GM21423 (cell line): ENCODE results near the gene RNASE8.

Source experiments
- ATAC-seq: cut with Tn5 transposase; IDR thresholded peaks from one replicate; pipeline ENCODE4 v1.9.1; 2021; ENCODE audit warnings: mild to moderate bottlenecking, moderate library complexity; ENCODE audit not compliant: unreplicated experiment

The RNASE8 gene

DNA sequence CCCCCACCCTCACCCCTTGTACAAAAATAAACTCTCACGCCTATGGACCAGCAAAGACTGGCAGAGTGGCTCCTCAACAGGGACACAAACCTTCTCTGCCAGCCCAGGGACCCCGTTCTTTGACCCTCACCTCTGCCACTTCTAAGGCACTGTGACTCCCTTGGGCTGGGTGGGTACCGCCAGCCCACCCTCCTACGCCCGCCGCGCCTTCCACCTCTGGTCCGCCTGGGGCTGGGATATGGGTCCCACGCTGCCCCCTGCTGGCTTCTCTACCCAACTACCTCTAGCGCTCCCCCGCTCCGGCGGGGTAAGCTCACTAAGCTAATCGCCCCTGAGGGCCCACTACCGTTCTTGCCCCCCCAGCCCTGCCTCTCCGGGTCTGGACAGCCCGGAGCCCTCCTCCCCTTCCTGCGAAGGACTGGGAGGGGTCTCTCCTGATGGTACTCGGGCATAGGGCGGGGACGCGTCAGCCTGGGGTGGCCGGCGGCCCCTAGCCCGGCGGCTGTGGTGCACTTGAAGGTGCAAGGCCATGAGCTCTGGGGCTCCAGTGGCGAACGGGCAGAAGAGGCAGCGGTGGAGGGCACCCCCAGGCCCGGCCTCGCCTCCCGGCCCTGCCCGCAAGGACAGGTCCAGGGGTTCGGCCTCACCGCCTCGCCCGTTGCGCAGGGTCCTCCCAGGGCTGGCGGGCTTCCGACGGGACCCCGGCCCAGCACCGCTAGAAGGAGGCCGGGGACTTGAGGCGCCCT lies 32.7 kb downstream of the RNASE8 start:
- no peak for ATAC-seq

DNA sequence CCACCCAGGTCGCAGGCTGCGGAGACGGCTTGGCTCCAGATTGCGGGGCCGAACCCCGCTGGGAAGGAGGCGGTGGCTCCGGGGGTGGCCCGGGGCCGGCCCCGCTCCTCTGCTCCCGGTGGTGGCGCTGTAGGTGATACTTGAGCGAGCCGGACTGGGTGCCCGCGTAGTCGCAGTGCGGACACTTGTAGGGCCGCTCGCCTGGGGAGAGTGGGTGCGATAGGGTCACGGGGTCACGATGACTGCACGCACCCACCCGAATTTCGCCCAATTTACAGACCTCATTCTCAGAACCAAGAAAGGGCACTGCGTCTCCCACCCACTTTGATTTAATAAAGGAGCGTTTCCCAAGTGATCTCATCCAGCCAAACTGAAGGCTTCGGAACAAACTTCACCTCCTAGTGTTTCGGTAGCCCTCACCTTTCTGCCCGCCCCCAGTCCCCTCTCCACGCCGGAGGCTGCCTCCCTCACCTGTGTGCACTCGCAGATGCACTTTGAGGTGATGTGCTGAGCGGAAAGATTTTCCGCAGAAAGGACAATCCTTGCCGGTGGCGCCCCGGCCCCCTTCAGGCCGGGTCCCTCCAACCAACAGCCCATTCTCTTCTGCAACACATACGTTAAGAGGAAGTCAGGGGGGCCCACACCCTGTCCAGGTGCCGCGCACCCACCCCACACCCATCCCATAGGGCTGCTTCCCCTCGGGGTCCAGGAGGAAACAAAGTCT lies 33.5 kb downstream of the RNASE8 start:
- ATAC-seq = no peak

DNA sequence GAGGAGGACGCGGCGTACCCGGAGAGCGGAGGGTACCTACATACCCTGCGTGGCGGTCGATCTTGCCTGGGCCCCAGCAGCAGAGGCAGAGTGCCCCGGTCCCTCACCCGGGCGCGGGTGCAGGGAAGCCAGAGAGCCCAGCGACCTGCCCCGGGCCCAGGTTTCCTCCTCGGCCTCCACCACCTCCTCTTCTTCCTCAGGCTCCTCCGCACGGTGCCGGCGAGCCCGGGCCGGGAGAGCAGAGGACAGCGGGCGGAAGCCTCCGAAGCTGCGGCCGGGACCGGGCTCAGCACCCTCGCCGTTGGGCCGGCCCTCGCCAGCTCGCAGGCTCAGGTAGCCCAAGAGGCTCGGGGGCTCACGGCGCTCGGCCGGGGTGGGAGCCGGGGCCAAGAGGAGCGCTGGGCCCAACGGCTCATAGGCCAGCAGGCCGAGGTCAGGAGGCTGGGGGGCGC lies 34.2 kb downstream of the RNASE8 start:
- ATAC-seq = no peak

DNA sequence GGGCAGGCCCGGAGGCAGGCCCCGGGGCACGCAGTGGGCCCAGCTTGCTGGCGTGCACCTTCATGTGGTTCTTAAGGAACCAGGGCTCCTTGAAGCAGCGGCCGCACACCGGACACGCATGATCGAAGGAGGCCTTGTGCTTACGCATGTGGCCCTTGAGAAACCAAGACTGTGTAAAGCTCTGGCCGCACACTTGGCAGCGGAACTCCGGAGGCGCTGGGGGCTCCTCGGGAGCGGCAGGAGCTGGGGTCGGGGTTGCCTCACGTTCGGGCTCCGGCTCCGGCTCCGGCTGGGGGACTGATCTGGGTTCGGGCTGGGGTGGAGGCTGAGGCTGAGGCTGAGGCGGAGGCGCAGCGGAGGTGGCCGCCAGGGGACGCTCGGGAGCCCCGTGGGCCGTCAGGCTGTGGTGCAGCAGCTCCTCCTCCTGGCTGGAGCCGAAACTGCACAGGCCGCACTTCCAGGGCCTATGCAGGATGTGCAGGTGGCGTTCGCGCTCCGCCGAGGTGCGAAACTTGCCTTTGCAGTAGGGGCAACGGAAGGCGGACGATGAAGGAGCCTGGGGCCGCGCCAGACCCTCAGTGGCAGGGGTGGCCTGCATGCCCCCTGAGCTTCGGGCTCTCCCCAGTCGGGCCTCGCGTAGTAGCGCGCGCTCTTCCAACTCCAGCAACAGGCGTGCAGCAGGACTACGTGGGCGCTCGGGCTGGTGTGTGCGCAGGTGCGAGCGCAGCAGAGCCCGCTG lies 34.8 kb downstream of the RNASE8 start:
- peak; percentile 71 for ATAC-seq

DNA sequence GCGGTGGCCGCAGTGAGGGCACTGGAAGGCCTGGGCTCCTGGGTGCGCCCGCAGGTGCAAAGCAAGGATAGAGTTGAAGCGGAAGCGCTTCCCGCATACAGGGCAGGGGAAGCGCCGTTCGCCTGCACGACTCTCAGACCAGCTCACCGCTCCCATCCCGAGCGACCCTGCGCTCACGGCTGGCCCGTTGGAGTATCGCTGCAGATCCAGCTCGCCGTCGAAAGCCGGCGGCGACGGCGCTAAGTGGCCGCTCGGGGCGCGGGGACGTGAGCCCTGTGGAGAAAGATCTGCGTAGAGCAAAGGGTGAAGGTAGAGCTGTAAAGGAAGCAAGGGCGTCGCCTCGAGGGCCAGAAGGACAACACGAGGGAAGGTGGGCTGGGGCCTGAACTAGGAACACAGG lies 35.4 kb downstream of the RNASE8 start:
- ATAC-seq = no peak

DNA sequence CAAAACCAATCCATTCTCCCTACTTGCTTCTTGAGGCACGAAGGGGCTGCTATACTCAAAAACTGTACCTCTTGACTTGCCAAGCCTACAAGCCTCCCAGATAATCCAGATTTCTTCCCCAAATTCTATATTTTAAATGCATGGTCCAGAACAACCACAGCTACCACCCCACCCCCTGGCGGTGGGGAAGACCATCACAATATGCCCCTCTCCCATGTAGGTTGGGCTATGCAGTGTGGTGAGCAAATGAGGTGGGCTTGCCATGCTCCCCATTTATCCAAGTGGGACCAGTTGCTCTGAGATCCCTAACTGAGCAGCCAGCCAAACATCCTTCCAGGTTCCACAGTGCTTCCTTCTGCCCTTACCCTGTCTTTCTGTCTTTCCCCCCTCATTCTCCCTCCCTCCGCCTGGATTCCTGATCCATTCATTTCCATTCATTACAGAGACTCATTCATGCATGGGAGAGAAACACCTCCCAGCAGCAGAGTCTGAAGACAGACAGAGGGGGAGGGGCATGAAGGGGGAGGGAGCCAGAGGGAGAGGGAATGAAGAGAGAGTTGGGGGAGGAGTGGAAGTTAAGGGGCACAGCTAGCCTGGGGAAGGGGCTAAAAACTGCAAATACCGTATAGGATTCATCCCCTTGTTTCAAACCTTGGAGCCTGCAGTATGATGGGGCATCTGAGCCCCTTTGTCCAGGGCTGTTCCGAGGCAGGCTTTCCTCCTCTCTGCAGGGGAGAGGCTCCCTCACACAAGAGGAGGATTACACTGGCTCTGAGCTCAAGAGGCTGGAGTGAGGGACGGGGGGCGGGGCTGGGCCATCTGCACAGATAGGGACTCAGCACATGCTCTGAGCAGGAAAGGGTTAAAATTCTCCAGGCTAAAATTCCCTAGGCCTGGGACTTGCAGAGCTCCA lies 36.4 kb downstream of the RNASE8 start:
- no peak for ATAC-seq

DNA sequence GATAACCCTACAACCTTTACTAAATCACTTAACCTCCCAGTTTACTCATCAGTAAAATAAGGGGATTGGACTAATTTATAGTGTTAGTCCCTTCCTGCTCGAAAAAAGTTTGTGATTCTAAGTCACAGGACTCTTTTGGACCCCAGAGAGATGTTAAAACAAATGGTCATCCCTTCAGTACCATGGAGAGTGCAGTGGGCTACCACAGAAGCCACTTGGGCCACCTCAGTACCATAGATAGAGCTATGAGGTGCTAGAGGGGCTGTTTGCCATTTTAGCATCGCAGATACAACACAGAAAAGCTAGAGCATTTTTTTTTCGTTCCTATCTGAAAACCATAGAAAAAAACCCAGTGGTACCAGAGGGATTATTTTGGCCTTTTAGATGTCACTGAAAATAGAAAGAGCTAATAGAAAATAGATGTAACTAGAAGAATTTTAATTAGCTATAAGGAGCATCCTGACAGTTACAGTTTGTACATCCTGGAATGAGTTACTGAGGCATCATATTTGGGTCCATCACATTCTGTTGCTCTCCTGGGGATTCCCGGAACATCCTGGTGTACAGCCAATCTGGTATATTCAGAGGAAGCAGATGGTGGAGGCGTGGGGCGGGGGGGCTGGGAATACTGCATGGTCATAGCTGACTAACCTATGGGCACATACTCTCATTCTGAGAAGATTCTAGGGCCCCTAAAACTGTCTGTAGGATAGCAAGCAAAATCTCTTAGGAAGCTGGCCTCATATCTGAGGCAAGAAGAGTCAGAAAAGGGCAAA lies 38.0 kb downstream of the RNASE8 start:
- ATAC-seq = no peak

DNA sequence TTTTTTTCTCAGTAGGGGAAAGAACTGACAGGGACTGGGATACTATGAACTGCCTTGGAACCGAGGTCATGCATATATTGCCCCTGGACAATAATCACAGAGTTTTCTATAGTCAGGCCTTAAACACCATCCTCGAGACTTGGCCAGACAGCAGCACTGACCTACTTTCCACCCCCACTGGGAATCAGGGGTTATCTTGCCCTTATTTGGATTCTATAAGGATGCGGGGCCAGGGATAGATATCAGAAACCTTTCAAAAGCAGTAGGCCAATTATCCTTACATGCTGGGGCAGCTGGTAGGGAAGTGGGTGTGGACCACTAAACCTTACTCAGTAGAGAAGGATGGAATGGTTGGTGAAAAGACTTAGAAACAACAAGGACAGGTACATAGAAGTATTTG lies 38.8 kb downstream of the RNASE8 start:
- ATAC-seq = no peak

DNA sequence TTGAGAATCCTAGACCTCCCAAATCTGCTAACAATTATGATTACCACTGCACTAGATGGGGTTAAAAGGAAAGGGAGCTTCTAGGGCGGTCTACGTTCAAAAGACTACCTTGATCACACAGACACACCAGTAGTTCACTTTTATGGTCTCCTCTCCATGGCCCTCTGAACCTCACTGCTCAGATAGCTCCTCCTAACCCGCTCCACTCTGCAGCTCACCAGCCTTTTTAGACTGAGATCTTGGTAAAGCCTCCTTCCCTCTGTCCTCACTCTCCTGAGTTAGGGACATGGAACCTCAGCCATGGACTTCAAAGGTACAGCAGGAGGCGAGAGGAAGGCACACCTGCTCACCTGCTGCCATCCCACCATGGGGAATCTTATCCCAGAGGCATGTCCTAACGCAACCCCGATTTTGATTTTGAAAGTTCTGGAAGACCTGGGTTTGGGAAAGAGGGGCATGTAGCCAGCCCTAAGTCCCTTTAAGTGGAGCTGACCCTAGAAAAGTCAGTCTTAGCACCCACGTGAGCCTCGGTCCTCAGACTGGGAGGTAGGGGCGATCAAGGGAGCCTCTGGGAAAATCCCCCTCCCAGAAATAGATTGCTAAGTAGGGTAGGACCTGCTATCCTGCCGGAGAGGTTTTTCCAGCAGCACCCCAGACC lies 39.5 kb downstream of the RNASE8 start:
- no peak for ATAC-seq

DNA sequence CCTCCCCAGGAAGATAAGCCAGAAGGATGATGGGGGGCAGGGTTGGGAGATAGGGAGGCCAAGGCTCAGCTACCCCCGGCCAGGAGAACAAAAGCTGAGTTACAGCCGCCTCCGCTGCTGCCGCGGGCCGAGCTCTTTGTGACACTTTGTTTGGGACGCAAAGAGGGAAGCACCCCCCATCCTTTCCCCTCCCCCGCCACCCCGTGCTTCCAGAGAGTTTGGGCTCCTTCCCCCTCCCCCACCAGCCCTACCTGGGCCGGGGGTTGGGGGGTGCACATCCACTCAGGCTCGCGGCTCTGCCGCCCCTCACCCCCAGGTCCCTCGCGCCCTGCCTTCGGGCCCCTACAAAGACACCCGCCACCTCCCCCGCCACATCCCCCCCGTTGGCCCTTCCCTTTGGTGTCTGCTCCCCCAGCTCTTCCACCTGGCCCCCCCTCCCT lies 40.0 kb downstream of the RNASE8 start:
- ATAC-seq = no peak

DNA sequence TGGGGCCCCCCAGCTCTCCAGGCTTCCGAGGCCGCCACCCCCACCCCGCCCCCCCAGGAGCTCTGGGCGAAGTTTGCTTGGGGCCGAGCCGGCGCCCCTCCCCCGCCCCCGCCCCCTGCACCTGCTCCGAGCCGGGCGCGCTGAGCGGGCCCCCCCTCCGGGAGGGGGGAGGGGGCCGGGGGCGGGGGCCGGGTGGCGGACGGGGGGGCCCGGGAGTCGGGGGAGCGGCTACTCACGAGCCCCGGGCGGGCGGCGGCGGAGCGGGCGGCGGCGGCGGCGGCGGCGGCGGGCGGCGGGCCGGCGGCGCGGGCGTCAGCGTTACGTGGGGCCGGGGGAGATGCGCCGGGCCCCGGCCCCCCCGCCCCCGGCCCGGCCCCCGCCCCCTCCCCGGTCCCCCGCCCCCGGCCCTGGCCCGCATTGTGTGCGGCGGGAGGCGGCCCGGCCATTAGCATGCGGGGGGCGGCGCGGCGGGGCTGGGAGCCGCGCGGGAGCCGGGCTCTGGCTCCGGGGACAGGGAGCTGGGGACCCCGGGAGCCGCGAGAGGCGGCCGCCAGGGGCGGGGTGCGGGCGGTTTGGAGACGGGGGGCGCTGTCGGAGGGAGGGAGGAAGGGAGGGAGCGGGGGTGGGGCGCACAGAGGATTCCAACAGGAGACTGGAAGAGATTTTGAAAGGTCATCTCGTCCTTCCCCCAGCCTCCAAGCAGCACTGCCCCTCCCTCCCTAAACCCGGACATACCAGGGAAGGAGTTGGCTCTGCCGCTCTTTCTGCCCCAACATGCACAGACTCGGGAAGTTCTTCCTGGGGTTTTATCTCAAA lies 40.7 kb downstream of the RNASE8 start, which contains the start of gene ZNF219:
TSS of gene ZNF219 (minus strand) at position 580 of the 816 bp plus-strand sequence. CDS start 5,064 bp downstream, outside the sequence.
- no peak for ATAC-seq

DNA sequence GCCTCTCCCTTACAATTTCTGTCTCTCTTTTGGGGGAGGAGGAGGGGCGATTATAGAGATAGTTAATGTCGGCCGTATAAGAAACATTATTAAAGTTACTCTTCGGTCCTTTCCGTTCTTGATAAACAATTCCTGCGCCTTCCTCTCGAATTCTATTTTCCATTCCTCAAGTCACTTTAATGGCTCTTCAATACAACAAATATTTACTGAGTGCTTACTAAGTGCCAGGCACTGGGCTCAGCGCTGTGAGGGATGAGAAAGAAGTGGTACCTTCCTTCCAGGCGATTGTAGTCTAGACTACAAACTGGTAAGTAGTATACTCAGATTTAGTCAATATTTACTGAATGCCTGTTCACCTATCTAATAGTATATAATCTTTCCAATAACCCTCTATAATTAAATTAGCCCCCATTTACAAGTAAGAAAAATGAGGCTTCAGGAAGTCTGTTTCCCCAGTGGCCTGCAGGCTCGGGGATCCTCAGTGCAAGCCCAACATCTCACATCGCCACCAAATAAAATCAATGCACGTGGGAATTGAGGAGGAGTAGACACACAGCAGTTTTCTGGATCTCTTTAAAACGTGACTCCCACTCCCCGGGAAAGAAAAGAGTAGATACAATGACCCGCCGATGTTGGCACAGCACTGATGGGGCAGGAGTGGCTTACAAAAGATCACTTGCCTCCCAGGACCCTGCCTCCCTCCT lies 41.4 kb downstream of the RNASE8 start:
- no peak for ATAC-seq

DNA sequence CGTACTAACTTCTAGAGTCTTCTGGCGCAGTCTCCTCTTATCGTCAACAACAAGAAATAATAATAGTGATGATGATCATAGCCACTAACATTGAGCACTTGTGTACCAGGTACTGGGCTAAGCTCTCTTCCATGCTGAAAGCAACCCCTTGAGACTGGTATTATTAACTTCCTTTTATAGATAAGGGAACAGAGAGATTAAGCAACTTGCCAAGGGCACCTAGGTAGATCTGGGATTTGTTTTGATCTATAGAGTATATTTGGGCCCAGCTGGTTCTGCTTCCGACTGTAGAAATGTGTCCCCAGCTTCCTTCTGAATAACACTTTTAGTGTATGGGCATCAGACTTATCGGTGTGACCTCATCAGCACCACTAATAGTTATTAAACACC lies 42.0 kb downstream of the RNASE8 start:
- no peak for ATAC-seq

DNA sequence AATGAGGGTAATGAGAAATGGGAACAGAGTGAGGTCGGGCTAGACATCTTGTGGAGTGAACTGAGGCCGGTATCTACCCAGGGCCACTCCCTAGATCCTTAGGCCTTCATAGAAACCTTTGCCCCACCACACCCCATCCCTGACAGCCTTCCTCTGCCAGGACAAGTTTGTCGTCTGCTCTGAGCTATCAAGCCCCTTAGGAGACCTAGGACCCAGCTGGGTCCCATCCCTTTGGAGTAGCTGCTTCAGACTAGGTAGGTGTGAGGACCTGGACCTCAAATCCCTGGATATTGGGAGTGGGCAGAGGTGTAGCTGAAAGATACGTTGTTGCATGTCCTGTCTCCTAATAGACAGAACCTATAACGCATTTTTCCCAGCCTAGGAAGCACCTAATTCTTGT lies 43.3 kb downstream of the RNASE8 start, which contains the start of gene TMEM253:
TSS of gene TMEM253 (plus strand) at position 136 of the 400 bp plus-strand sequence. CDS start 278 bp downstream, outside the sequence.
- ATAC-seq = no peak

DNA sequence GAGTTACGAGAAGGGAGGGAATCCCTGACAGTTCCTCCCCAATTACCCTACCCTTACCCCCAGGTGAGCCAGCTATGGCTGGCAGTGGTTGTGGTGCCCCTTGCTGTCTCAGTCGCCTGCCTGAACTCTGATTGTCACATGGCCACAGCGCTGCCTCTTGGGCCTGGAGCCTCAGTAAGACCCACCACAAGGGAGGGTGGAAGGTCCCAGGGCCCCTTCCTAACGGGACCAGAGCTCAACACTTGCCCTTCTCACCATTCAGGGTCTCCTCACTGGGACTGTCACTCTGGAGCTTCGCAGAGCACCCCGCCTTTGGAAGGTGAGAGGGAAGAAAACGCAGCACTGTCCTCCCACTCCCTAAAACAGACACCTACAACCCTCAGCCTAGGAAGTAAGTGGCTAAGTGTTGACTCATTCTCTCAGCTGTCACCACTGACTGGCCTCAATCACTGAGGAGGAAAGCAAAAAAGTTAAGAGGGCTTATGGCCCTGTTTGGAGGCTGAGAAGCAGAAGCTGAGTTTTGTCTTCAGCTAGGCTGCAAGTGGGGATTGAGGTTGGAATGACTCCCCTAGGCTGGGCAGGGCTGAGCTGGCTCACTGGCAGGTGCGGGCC lies 44.3 kb downstream of the RNASE8 start:
- ATAC-seq = no peak

DNA sequence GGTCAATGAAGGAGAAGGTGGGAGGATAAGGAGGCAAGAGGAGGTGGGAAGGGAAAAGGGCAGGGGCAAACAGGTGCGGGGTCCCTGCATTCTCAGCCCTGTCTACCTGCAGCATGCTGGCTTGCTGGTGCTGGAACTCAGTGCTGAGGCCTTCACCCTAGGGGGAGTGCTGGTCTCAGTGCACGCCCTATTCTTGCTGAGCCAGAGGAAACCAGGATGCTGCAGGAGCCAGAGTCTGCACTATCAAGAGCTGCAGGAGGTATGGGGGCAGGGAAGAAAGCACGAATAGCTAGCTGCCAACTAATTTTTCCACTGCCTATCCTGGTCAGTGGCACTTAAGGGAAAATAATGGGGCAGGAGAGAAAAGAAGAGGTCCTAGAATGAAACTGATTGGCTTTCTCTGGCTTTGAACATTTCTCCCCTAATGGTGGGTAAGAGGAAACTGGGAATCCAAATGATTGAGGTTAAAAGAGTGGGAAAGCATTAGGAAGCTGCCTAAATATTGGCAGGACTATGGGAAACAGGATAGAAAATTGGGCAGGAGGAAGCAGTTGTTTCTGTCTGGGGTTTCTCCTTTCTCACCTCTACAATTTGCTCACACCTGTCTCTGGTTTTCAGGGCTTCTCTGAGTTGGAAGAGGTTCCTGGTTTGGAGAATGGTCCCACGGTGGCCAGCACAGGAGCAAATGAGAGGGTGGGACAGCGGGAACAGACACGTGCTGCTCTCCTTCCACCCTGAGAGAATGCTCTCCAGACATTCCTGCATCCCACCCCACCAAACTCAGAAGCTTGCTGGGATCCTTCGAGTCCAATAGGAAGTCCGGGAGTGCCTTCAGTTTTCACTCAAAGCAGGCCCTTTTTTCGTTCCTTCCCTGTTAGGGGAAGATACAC lies 45.1 kb downstream of the RNASE8 start:
- no peak for ATAC-seq
